ENCODE data around the gene CD79A. TPM values are rescaled to one million over a fixed set of nuclear protein-coding genes. Genes with fewer than 3 reads are reported as not detected.

The CD79A gene
- total RNA-seq, 1 experiment from 2014 or later = 0.69 TPM

DNA sequence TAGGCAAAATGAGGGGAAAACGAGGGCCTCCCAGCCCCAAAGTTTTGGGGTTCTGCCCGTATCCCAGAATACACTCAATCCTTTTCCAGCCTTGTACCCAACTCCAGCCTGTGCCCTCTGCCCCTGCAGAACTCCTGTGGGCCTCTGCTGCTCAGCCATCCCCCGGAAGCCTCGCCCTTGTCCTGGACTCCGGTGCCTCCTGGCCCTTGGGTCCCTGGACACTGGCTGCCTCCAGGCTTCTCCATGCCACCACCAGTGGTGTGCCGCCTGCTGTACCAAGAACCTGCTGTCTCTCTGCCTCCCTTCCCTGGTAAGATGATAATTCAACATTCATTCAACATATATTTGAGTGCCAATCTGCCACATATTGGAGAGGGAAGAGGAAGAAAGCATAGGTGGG lies 28.4 kb upstream of the CD79A start:
- Histone ChIP-seq H3K36me3 (ENCODE audit: control insufficient read depth in 1 of 2, insufficient read depth in 2 of 2, low read length in 2 of 2) (no peaks in the 10 kb centered on the region), H3K27me3 (ENCODE audit: insufficient read depth, low read length) (peaks cover 28% of the 10 kb centered on the region), H2AFZ (ENCODE audit: low read depth, low read length, poor library complexity, severe bottlenecking) (no peak overlapping the region), H3K4me1 (ENCODE audit: control insufficient read depth in 1 of 2, insufficient read depth in 2 of 2, low read length in 2 of 2) (no peaks in the 10 kb centered on the region), H3K79me2 (ENCODE audit: insufficient read depth, low read length) (no peaks in the 10 kb centered on the region), H3K9me3 (ENCODE audit: control insufficient read depth in 1 of 2, insufficient read depth in 1 of 2, low read depth in 1 of 2, low read length in 2 of 2) (no peaks in the 10 kb centered on the region), H4K20me1 (ENCODE audit: insufficient read depth) (no peaks in the 10 kb centered on the region), H3K4me2 (ENCODE audit: low read length) (no peak overlapping the region), H3K4me3 (replicated peaks in 1 of 2; ENCODE audit: low read depth in 1 of 2, low read length in 2 of 2) (no peak overlapping the region), H3K27ac (ENCODE audit: low read depth, low read length) (no peak overlapping the region), H3K9ac (ENCODE audit: low read length) (no peak overlapping the region), H3K9me2 (ENCODE audit: insufficient read depth) (no peaks in the 10 kb centered on the region)
- ChIA-PET CTCF (no interaction called here), RAD21 (ENCODE audit: low non-redundant PET in 1 of 2, low total read pairs in 2 of 2, uncharacterized antibody in 2 of 2, unreplicated experiment in 2 of 2) (no interaction called here), POLR2A (interaction anchor here (1.8 kb wide), 1 partner anchor 11 kb away, joined by 4 read pairs; the partner anchor contains the start of gene RPS19)
- intact Hi-C loops (cut with micrococcal nuclease) = no loop called here
- ATAC-seq (no peak), DNase-seq (ENCODE audit: low read depth, low spot score) (no peak)
- TF ChIP-seq EZH2phosphoT487 (IDR thresholded peaks at IDR 0.05; ENCODE audit: borderline replicate concordance) (no peak), EGR1 (IDR thresholded peaks at IDR 0.05; ENCODE audit: low read depth) (no peak), ATF3 (IDR thresholded peaks at IDR 0.05) (no peak), ZNF274 (IDR thresholded peaks at IDR 0.05; ENCODE audit: low read depth, low read length) (no peak), CBX3 (IDR thresholded peaks at IDR 0.05; ENCODE audit: low read depth) (no peak), POLR2A (IDR thresholded peaks at IDR 0.05; ENCODE audit: borderline replicate concordance, extremely low read depth, insufficient read depth, insufficient read length) (no peak), SP1 (IDR thresholded peaks at IDR 0.05; ENCODE audit: low read depth) (no peak), ZBTB33 (IDR thresholded peaks at IDR 0.05; ENCODE audit: extremely low read depth, insufficient replicate concordance, low read length) (no peak), ELF1 (IDR thresholded peaks at IDR 0.05; ENCODE audit: borderline replicate concordance, low read depth) (no peak), JUND (IDR thresholded peaks at IDR 0.05) (no peak), SRF (IDR thresholded peaks at IDR 0.05; ENCODE audit: low read depth) (no peak)
- no TSS peak for BruUV-seq (replicated peaks)

Data from HCT116 (cell line).